Activated CD8-positive, alpha-beta T cell treated with anti-CD3 and anti-CD28 coated beads for 36 hours (primary cell): ENCODE measurements around the gene TNRC6B. TPM values are rescaled to one million over a fixed set of nuclear protein-coding genes. Genes with fewer than 3 reads are reported as not detected.

Experiments
- ATAC-seq: fragments of 200-7000 bp; cut with Tn5 transposase; one replicate; pipeline ENCODE4 v1.10.0; 2021; ENCODE audit warnings: mild to moderate bottlenecking, moderate library complexity
- CTCF ChIA-PET: fragments of 350-600 bp; sonication (Branson Sonifier 250); formaldehyde crosslinking; loops from one replicate; lab custom pipeline; 2021; ENCODE audit warnings: antibody characterized with exemption; lab: Charles Lee
- POLR2A ChIA-PET: fragments of 350-600 bp; sonication (Branson Sonifier 250); formaldehyde crosslinking; loops from one replicate; lab custom pipeline; 2021; ENCODE audit warnings: antibody characterized with exemption; lab: Charles Lee
- DNase-seq: peaks from one replicate; pipeline ENCODE4 v3.0.0-alpha.2; 2020
- H3K27ac Mint-ChIP-seq: one replicate; pipeline ENCODE4 v1.8.0; 2021; ENCODE audit warnings: mild to moderate bottlenecking, mixed read lengths
- H3K27me3 Mint-ChIP-seq: one replicate; pipeline ENCODE4 v1.8.0; 2021; ENCODE audit warnings: mixed read lengths
- H3K36me3 Mint-ChIP-seq: one replicate; pipeline ENCODE4 v1.8.0; 2021; ENCODE audit warnings: low read depth, mixed read lengths
- H3K4me1 Mint-ChIP-seq: one replicate; pipeline ENCODE4 v1.8.0; 2021; ENCODE audit warnings: low read depth, mixed read lengths
- H3K4me3 Mint-ChIP-seq: one replicate; pipeline ENCODE4 v1.8.0; 2021; ENCODE audit warnings: mild to moderate bottlenecking, moderate library complexity, mixed read lengths
- H3K9me3 Mint-ChIP-seq: one replicate; pipeline ENCODE4 v1.8.0; 2021; ENCODE audit warnings: mixed read lengths
- intact Hi-C: fragments of 100-400 bp; cut with micrococcal nuclease; formaldehyde crosslinking; loops from one replicate; pipeline ENCODE4 v1.10.0; 2022
- total RNA-seq, 2 experiments: library from RNA; stranded (reverse); gene quantifications; one replicate each; pipeline ENCODE4 v1.2.3, GENCODE V29; 2021
- TF ChIP-seq, protein P1 (sequence below): fragments of 200-600 bp; IDR thresholded peaks from one replicate; pipeline ENCODE4 v1.8.0; 2022; ENCODE audit warnings: antibody characterized with exemption, mild to moderate bottlenecking

Gene TNRC6B
- total RNA-seq, 2 experiments from 2014 or later, result 42.6 to 45.2 TPM

GRCh38 chr22:40300884-40301672 is 123.4 kb downstream of the TNRC6B start:
- ATAC-seq, result peak; percentile 71
- peaks cover 30% of the 10 kb centered on the region for H3K36me3 Mint-ChIP-seq
- no peak overlapping the region for H3K27ac Mint-ChIP-seq
- DNase-seq, result peak; percentile 39
- CTCF ChIA-PET, result interaction anchor here (1.7 to 6.3 kb wide), 2 partner anchors 8 to 47 kb away, joined by 7 to 25 read pairs; no protein-coding TSS in a partner anchor
- H3K4me3 Mint-ChIP-seq, result no peak overlapping the region
- intact Hi-C loops, result loop anchor here (10.0 kb wide), 1 partner anchor 46 kb away; no protein-coding TSS in a partner anchor
- POLR2A ChIA-PET, result interaction anchor here (0.6 to 1.0 kb wide), 2 partner anchors 23 to 122 kb away, joined by 3 read pairs; no protein-coding TSS in a partner anchor
- no peaks in the 10 kb centered on the region for H3K9me3 Mint-ChIP-seq
- peaks cover 31% of the 10 kb centered on the region for H3K4me1 Mint-ChIP-seq
- H3K27me3 Mint-ChIP-seq, result no peaks in the 10 kb centered on the region
- TF ChIP-seq, protein P1, sequence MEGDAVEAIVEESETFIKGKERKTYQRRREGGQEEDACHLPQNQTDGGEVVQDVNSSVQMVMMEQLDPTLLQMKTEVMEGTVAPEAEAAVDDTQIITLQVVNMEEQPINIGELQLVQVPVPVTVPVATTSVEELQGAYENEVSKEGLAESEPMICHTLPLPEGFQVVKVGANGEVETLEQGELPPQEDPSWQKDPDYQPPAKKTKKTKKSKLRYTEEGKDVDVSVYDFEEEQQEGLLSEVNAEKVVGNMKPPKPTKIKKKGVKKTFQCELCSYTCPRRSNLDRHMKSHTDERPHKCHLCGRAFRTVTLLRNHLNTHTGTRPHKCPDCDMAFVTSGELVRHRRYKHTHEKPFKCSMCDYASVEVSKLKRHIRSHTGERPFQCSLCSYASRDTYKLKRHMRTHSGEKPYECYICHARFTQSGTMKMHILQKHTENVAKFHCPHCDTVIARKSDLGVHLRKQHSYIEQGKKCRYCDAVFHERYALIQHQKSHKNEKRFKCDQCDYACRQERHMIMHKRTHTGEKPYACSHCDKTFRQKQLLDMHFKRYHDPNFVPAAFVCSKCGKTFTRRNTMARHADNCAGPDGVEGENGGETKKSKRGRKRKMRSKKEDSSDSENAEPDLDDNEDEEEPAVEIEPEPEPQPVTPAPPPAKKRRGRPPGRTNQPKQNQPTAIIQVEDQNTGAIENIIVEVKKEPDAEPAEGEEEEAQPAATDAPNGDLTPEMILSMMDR, result no peak

- Mint-ChIP-seq H3K4me3 (no peak overlapping the region), H3K27ac (no peak overlapping the region), H3K9me3 (no peaks in the 10 kb centered on the region), H3K4me1 (peaks cover 32% of the 10 kb centered on the region), H3K36me3 (peaks cover 28% of the 10 kb centered on the region), H3K27me3 (no peaks in the 10 kb centered on the region)
- intact Hi-C loops, result loop anchor here (10.0 kb wide), 1 partner anchor 47 kb away; no protein-coding TSS in a partner anchor
- ChIA-PET CTCF (interaction anchor here (6.3 kb wide), 1 partner anchor 46 kb away, joined by 25 read pairs; no protein-coding TSS in a partner anchor), POLR2A (no interaction called here)
- TF ChIP-seq, protein P1, result no peak
- ATAC-seq (no peak), DNase-seq (no peak)
These were observed 124.4 kb downstream of the TNRC6B start for GRCh38 chr22:40302149-40302548.

- Mint-ChIP-seq H3K9me3 (no peaks in the 10 kb centered on the region), H3K27me3 (no peaks in the 10 kb centered on the region), H3K27ac (peak overlapping the region; percentile 28), H3K4me1 (peaks cover 47% of the 10 kb centered on the region), H3K4me3 (no peak overlapping the region), H3K36me3 (peaks cover 43% of the 10 kb centered on the region)
- intact Hi-C loops, result loop anchor here (10.0 kb wide), 1 partner anchor 51 kb away; no protein-coding TSS in a partner anchor
- POLR2A ChIA-PET, result interaction anchor here (1.2 kb wide), 1 partner anchor 20 kb away, joined by 4 read pairs; no protein-coding TSS in a partner anchor
- CTCF ChIA-PET, result interaction anchor here (0.8 to 1.2 kb wide), 3 partner anchors 13 to 42 kb away, joined by 3 read pairs; no protein-coding TSS in a partner anchor
- no peak for DNase-seq
- TF ChIP-seq, protein P1, result no peak
- no peak for ATAC-seq
These were observed 127.9 kb downstream of the TNRC6B start for GRCh38 chr22:40305625-40306024.

- no peaks in the 10 kb centered on the region for H3K27me3 Mint-ChIP-seq
- H3K4me1 Mint-ChIP-seq, result peaks cover 37% of the 10 kb centered on the region
- H3K4me3 Mint-ChIP-seq, result no peak overlapping the region
- peak overlapping the region; percentile 75 for H3K27ac Mint-ChIP-seq
- DNase-seq (no peak), ATAC-seq (peak; percentile 37)
- intact Hi-C loops, result loop anchor here (10.0 kb wide), 1 partner anchor 54 kb away; no protein-coding TSS in a partner anchor
- ChIA-PET CTCF (interaction anchor here (1.0 to 3.6 kb wide), 5 partner anchors 8 to 39 kb away, joined by 3 to 21 read pairs (median 4); partner anchors contain the start of gene ADSL), POLR2A (interaction anchor here (1.0 to 2.8 kb wide), 4 partner anchors 8 to 132 kb away, joined by 3 to 12 read pairs (median 6); no protein-coding TSS in a partner anchor)
- TF ChIP-seq, protein P1, result no peak
- no peaks in the 10 kb centered on the region for H3K9me3 Mint-ChIP-seq
- peaks cover 36% of the 10 kb centered on the region for H3K36me3 Mint-ChIP-seq
These were observed 131.4 kb downstream of the TNRC6B start for GRCh38 chr22:40308999-40309573.
